Measurements from ENCODE around the gene ZNF35.

The ZNF35 gene

GRCh38 chr3:44685128-44685800, 36.7 kb downstream of the ZNF35 start:
- peak; percentile 82 for DNase-seq

GRCh38 chr3:44687898-44688297, 39.4 kb downstream of the ZNF35 start:
- DNase-seq = no peak
